Right cardiac atrium (tissue), 5 donors: ENCODE results near the gene CNDP1. TPM values are rescaled to one million over a fixed set of nuclear protein-coding genes. Genes with fewer than 3 reads are reported as not detected.

Source experiments
- ATAC-seq, 2 donors: fragments of 200-7000 bp; cut with Tn5 transposase; one replicate each; pipeline versions ENCODE4 v1.8.0 to v1.9.1; 2020; ENCODE audit warnings: moderate library complexity in 2 of 2, mild to moderate bottlenecking in 1 of 2
- DNase-seq, 3 donors: peaks; one replicate each; pipeline ENCODE4 v3.0.0-alpha.2; 2020
- H3K27ac ChIP-seq: one replicate; pipeline ENCODE4 v1.5.1; 2013; ENCODE audit warnings: mild to moderate bottlenecking, low read length, control low read depth, moderate library complexity
- H3K27me3 ChIP-seq: one replicate; pipeline ENCODE4 v1.6.1; 2013; ENCODE audit not compliant: control insufficient read depth, insufficient read depth
- H3K4me1 ChIP-seq: one replicate; pipeline ENCODE4 v1.6.1; 2013; ENCODE audit warnings: low read length; ENCODE audit not compliant: control insufficient read depth, insufficient read depth
- H3K4me3 ChIP-seq: one replicate; pipeline ENCODE4 v1.5.1; 2013; ENCODE audit warnings: low read length, control low read depth
- H3K9me3 ChIP-seq: one replicate; pipeline ENCODE4 v1.6.1; 2013; ENCODE audit warnings: low read length; ENCODE audit not compliant: control insufficient read depth
- WGBS: extraction: QIAGEN DNeasy Blood & Tissue Kit; methylation state at CpG from one replicate; pipeline ENCODE4 v1.1.7; 2013; 5-methylcytosine and 5-hydroxymethylcytosine counted together
- intact Hi-C, 4 donors: fragments of 100-400 bp; cut with DNase I; formaldehyde crosslinking; loops; one replicate each; pipeline versions ENCODE4 v1.11.0 to v1.14.0; 2022 to 2023
- polyA plus RNA-seq: library from polyadenylated mRNA; stranded (reverse); fragments of 200-250 nt; gene quantifications from one replicate; pipeline ENCODE4 v1.2.3, GENCODE V29; 2013
- total RNA-seq, 4 donors: library from RNA; stranded (reverse); fragmentation: NEBNext Ultra II Directional; extraction: Animal tissue kit (Norgen Biotek cat#: 25700); gene quantifications; one replicate each; pipeline ENCODE4 v1.2.1, GENCODE V29; 2021
- donor health status: healthy with polysubstance abuse.
- donor health status: DM: no; HTN: yes; CAD: no.
- donor health status: DM: no; HTN: no; CAD: no.
- donor health status: DM: no; HTN: yes; CAD: no; lungs with severe emphysema.
- donor health status: DM: yes; HTN: yes; CAD: no.

Gene CNDP1
- total and polyA plus RNA-seq, 5 donors: 0.05 TPM; not detected in 4

DNA sequence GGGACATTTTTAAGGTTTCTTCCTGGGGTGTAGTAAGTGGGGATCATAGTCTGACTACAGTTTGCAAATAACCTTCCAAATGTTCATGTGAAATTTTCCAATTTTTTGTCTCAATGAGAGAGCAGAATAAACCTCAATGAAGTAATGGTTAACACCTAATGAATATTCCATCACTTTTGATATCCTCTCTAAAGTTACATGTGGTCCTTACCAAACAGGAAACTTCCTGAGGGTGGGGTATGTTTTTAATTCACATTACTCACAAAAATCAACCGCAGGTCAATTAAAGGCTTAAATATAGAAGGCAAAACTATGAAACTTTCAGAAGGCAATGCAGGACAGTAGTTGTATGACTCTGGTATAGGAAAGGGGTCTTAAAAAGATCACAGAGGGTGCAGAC, 76.6 kb downstream of the CNDP1 start:
- 55% methylated on average over 1 of the region's 1 CpG for WGBS
- H3K27ac ChIP-seq: no peak overlapping the region
- intact Hi-C loops: no loop called here

GRCh38 chr18:74611765-74612164, 77.5 kb downstream of the CNDP1 start:
- intact Hi-C loops: no loop called here
- no peak for DNase-seq
- Histone ChIP-seq H3K27me3 (no peaks in the 10 kb centered on the region), H3K4me1 (no peaks in the 10 kb centered on the region), H3K27ac (no peak overlapping the region), H3K9me3 (no peaks in the 10 kb centered on the region), H3K4me3 (no peak overlapping the region)
- ATAC-seq: no peak
- 70% methylated on average over 4 of the region's 4 CpGs for WGBS

More for the DNA sequence above, 76.6 kb downstream of the CNDP1 start:
- ATAC-seq (no peak), DNase-seq (no peak)
- Histone ChIP-seq H3K27me3 (no peaks in the 10 kb centered on the region), H3K4me1 (no peaks in the 10 kb centered on the region), H3K4me3 (no peak overlapping the region), H3K9me3 (no peaks in the 10 kb centered on the region)

DNA sequence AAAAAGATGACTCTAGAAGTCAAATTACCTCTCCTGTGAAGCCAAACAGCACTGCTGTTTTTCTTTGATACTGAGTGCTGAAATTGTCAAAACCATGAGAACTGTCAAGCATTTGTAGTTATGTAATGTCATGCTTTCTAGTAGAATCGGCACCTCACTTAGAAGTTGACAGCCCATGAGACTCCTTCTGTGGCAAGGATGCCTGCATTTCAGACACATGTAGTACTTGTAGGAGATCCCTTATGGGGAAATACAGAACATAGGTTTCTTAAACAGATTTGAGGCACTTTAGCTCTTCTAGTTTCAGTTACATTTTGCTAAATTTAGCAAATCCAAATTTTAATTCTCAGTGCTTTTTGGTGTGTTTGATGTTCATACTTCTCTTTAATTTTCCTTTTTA, 79.1 kb downstream of the CNDP1 start:
- no peaks in the 10 kb centered on the region for H3K27me3 ChIP-seq
- ATAC-seq (no peak), DNase-seq (no peak)
- no peaks in the 10 kb centered on the region for H3K4me1 ChIP-seq
- no peak overlapping the region for H3K27ac ChIP-seq
- H3K9me3 ChIP-seq: no peaks in the 10 kb centered on the region
- H3K4me3 ChIP-seq: no peak overlapping the region
- WGBS: 68% methylated on average over 1 of the region's 1 CpG
- intact Hi-C loops: no loop called here

DNA sequence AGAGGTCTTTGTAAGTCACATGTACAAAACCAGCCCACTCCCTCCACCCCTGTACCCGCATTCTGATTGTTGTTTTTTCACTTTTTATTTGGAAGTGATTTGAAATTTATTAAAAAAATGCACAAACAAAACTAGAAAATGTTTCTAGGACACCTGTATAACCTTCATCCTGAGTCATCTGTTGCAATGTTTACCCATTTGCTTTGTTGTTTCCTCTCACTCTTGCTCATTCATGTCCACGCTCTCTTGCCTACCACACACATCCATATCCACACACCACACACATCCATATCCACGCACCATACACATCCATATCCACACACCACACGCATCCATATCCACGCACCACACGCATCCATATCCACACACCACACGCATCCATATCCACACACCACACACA, 82.2 kb downstream of the CNDP1 start:
- DNase-seq (no peak), ATAC-seq (peak in 1 of 2 donors; percentile 14)
- Histone ChIP-seq H3K27ac (no peak overlapping the region), H3K4me3 (no peak overlapping the region), H3K4me1 (peaks cover 2% of the 10 kb centered on the region), H3K27me3 (no peaks in the 10 kb centered on the region), H3K9me3 (no peaks in the 10 kb centered on the region)
- intact Hi-C loops: no loop called here
- 69% methylated on average over 7 of the region's 7 CpGs for WGBS

DNA sequence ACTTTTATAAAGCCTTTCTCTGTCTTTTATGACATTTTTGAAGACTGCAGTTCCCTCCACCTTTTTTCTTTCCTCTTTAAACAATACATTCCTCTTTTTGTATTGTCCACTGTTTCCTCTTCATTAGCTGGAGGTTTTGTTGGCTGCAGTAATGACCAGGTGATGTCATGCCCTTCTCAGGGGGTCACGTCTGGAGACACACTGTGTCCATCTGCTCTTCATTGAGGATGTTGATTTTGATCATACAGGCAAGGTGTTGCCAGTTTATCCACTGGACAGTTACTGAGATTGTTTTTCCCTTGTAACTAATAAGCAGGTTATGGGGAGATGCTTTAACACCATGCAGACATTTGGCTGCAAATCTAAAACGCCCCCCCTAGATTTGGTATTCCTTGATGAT, 83.2 kb downstream of the CNDP1 start:
- H3K27me3 ChIP-seq: no peaks in the 10 kb centered on the region
- peaks cover 2% of the 10 kb centered on the region for H3K4me1 ChIP-seq
- WGBS: 61% methylated on average over 2 of the region's 2 CpGs
- H3K9me3 ChIP-seq: no peaks in the 10 kb centered on the region
- H3K4me3 ChIP-seq: no peak overlapping the region
- intact Hi-C loops: no loop called here
- no peak overlapping the region for H3K27ac ChIP-seq
- ATAC-seq (no peak), DNase-seq (no peak)

- Histone ChIP-seq H3K4me1 (peaks cover 2% of the 10 kb centered on the region), H3K27me3 (no peaks in the 10 kb centered on the region), H3K9me3 (no peaks in the 10 kb centered on the region), H3K4me3 (no peak overlapping the region), H3K27ac (no peak overlapping the region)
- 78% methylated on average over 9 of the region's 9 CpGs for WGBS
- no peak for ATAC-seq
- no peak for DNase-seq
- intact Hi-C loops: no loop called here
Measured at GRCh38 chr18:74622072-74622471, 87.8 kb downstream of the CNDP1 start.

DNA sequence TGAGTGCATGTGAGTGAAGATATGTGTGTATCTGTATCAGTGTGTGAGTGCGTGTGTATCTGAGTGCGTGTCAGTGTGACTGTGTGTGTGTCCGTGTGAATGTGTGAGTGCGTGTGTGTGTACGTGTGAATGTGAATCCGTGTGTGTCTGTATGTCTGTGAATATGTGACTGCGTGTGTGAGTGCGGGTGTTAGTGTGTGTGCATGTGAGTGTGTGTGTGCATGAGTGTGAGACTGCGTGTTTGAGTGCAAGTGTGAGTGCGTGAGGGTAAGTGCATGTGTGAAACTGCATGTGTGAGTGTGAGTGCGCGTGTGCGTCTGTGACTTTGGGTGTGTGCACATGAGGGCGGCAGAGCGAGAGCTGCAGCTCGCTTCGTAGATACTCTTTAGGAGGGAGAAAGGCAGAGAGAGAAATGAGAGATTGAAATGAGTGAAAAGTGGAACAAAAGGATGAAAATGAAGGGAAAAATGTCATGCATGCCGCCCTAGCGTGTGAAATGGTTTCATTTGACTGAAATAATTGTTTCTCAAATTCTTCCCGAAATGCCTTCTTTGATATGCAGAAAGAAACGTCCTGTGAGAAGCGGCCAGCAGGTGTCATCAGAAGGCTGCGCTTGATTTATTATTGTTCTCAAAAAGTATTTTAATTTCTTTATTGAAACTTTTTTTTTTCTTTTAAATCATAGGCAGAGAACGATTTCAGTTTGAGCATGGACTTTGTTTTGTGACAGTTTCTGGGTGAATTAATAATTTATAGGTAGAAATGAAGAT, 88.9 kb downstream of the CNDP1 start:
- Histone ChIP-seq H3K4me1 (peaks cover 2% of the 10 kb centered on the region), H3K27me3 (no peaks in the 10 kb centered on the region), H3K4me3 (no peak overlapping the region), H3K9me3 (no peaks in the 10 kb centered on the region), H3K27ac (no peak overlapping the region)
- WGBS: 76% methylated on average over 24 of the region's 24 CpGs
- ATAC-seq: no peak
- no peak for DNase-seq
- intact Hi-C loops: no loop called here

DNA sequence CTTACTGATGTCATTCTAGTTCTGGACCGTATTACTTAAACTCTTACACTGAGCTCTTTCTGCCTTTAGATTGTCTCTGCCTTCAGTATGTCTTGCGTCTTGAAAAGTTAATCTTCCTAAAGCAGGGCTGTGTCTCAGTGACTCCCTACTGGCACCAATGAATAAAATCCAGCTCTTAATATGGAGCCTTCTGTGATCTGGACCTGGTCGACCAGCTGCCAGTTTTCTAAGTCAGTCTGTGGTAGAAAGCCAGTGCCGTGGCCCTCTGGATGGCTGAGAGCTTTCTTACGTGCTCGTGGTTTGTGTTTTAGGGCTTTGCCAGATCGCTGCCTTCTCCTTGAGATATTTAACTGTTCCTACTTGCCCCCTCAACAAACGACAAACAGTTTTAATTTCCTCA, 90.2 kb downstream of the CNDP1 start:
- no peak overlapping the region for H3K4me3 ChIP-seq
- no peak for DNase-seq
- no peaks in the 10 kb centered on the region for H3K9me3 ChIP-seq
- intact Hi-C loops: no loop called here
- no peaks in the 10 kb centered on the region for H3K27me3 ChIP-seq
- no peak overlapping the region for H3K27ac ChIP-seq
- ATAC-seq: no peak
- peaks cover 2% of the 10 kb centered on the region for H3K4me1 ChIP-seq
- WGBS: 87% methylated on average over 8 of the region's 8 CpGs

DNA sequence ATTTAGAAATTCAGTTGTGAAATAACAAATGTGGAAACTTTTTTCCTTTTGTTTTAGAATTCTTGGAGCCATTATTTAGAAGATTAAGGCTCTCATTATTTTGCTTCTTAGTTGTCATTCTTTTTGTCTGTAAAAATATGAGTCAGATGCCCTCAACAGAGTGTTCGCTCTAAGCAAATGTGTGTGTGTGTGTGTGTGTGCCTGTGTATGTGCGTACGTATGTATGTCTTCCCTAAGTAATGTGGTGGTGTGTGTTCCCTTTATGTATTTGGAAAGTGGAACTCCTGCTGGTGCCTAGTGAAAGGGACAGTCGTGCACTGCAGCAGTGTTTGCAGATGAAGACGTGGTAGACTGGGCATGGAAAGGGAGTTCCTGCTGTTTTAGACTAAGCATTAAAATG, 90.9 kb downstream of the CNDP1 start:
- peaks cover 2% of the 10 kb centered on the region for H3K4me1 ChIP-seq
- intact Hi-C loops: no loop called here
- DNase-seq (no peak), ATAC-seq (no peak)
- H3K4me3 ChIP-seq: no peak overlapping the region
- H3K27ac ChIP-seq: no peak overlapping the region
- H3K9me3 ChIP-seq: no peaks in the 10 kb centered on the region
- 86% methylated on average over 5 of the region's 5 CpGs for WGBS
- no peaks in the 10 kb centered on the region for H3K27me3 ChIP-seq

- Histone ChIP-seq H3K9me3 (no peaks in the 10 kb centered on the region), H3K4me1 (peaks cover under 1% of the 10 kb centered on the region), H3K27ac (no peak overlapping the region), H3K27me3 (no peaks in the 10 kb centered on the region), H3K4me3 (no peak overlapping the region)
- WGBS: 71% methylated on average over 9 of the region's 9 CpGs
- intact Hi-C loops: no loop called here
- ATAC-seq: no peak
- DNase-seq: no peak
Measured at GRCh38 chr18:74626049-74626874, 92.0 kb downstream of the CNDP1 start.

DNA sequence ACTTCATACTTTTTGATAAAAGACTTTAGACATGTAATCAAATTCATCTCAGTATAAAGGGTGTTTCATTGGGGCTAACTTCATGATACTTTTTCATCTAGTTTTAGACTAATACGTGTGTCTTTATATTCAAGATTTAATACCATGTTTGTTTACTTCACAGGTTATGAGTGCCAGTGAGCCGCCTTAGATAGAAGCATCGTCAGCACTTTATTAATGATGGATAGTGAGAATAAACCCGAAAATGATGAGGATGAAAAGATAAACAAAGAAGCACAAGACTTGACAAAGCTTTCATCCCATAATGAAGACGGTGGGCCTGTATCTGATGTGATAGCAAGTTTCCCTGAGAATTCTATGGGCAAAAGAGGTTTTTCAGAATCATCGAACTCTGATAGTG, 96.5 kb downstream of the CNDP1 start:
- Histone ChIP-seq H3K4me1 (no peaks in the 10 kb centered on the region), H3K27ac (no peak overlapping the region), H3K4me3 (no peak overlapping the region), H3K9me3 (no peaks in the 10 kb centered on the region), H3K27me3 (no peaks in the 10 kb centered on the region)
- ATAC-seq: no peak
- 88% methylated on average over 6 of the region's 6 CpGs for WGBS
- intact Hi-C loops: no loop called here
- no peak for DNase-seq
